ENCODE data around the gene BCCIP.

BCCIP gene

GRCh38 chr10:125797994-125798662, 25.2 kb upstream of the BCCIP start:
- DNase-seq (ENCODE audit: low read depth in 2 of 2): no peak

GRCh38 chr10:125799451-125800182, 23.7 kb upstream of the BCCIP start:
- no peak for DNase-seq (ENCODE audit: low read depth in 2 of 2)

DNA sequence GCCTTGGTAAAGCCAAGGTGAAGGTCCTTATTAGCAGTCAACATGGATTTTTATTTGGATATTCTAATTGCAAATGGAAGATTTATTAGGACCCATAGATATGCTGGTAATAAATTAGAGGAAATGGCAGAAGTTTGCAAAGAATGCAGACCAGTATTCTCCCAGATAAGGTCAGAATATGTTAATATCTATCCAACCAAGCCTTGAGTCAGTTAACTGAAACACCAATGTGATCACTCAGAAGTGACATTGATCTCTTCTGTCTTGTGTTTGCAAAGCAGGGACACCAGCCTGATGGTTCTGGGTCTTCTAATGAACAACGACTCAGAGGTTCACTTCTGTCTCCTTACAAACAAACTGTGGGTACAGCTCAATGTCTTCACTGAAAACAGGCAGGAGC, 21.8 kb upstream of the BCCIP start:
- no peak for DNase-seq (ENCODE audit: low read depth in 2 of 2)

DNA sequence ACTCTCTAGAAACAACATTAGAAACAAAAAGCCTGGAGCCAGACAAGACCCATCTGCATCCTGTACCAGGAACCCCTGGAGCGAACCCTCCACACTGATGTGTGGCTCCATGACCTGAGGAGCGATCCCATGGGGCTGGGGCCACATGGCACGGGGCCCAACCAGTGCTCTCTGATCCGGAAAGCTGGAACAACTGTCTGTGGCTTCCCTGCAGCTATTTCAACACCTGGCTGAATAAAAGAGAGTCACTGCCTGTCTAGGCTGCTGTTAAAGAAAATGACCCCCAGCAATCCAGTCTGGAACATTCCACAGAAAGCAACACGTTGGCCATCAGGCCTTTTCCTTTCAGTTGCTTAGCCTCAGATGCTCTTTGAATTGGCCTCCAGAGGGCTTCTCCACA, 21.2 kb upstream of the BCCIP start:
- no peak for DNase-seq (ENCODE audit: low read depth in 2 of 2)

GRCh38 chr10:125802739-125803138, 20.6 kb upstream of the BCCIP start:
- no peak for DNase-seq (ENCODE audit: low read depth in 2 of 2)

DNA sequence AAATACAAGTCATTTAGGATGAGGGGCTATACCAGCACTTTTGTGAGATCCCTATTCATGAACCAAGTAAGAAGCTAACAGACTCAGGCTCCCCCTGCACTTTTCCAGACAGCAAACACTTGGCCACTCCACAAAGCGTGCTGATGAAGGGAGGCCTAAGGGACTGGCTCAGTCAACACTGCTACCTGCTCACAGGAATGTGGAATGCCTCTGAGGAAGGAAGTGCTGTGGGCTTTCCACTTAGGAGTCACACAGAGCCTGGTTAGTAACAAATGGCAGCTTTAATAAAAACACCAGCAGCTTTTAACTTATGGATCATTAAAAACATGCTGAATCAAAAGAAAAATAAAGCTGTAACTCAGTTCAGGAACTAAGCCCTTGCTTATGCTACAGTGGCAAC, 15.3 kb upstream of the BCCIP start:
- no peak for DNase-seq (ENCODE audit: low read depth in 2 of 2)

DNA sequence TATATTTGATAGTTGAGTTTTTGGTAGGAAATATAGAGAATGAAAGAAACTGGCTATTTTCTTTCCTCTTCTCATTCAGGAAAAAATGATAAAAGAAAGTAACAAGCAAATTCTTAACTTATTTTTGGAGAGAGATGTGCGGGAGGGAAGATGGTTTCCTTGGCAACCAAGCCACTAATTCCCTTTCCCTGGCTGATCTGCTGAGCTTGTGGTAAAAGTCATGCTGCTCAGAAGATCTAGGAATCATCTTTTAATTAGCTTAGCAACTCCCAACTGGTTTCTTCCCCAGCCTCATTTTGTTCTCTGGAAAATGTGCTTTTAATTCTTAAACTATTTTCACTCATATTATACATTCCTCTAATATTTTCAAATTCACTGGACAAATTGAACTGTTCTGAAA, 12.1 kb upstream of the BCCIP start:
- no peak for DNase-seq (ENCODE audit: low read depth in 2 of 2)

GRCh38 chr10:125812128-125812750, 11.1 kb upstream of the BCCIP start:
- DNase-seq (ENCODE audit: low read depth in 2 of 2): no peak

GRCh38 chr10:125815764-125816163, 7.6 kb upstream of the BCCIP start:
- DNase-seq (ENCODE audit: low read depth in 2 of 2): no peak

- no peak for DNase-seq (ENCODE audit: low read depth in 2 of 2)
Measured at GRCh38 chr10:125816548-125816947, 6.8 kb upstream of the BCCIP start.

DNA sequence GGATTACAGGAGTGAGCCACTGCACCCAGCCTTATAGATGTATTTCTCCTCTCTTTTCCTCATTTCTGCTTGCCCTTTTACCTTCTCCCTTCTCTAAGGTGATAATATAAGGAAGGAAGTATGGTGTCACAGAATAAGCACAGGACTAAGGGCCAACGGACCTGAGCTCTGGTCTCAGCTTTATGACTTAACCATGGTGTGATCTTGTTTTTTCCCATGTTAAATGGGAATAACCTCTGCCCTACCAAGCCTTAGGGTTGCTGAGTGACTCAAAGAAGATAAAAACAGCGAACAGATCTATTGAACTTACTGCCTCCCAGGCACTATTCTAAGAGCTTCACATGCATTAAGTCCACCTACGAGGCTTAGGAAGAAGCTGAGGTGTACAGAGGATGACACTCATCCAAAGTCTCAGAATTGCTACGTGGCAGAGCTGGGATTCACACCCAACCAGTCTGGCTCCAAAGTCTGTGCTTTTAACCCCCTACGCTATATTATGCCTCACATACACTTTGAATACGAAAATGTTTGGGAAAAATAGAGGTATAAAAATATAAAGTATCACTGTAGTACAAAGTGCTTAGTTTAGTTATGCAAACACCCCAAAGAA, 5.9 kb upstream of the BCCIP start:
- DNase-seq (ENCODE audit: low read depth in 2 of 2): no peak

GRCh38 chr10:125820701-125821100, 2.6 kb upstream of the BCCIP start:
- DNase-seq (ENCODE audit: low read depth in 2 of 2): no peak

DNA sequence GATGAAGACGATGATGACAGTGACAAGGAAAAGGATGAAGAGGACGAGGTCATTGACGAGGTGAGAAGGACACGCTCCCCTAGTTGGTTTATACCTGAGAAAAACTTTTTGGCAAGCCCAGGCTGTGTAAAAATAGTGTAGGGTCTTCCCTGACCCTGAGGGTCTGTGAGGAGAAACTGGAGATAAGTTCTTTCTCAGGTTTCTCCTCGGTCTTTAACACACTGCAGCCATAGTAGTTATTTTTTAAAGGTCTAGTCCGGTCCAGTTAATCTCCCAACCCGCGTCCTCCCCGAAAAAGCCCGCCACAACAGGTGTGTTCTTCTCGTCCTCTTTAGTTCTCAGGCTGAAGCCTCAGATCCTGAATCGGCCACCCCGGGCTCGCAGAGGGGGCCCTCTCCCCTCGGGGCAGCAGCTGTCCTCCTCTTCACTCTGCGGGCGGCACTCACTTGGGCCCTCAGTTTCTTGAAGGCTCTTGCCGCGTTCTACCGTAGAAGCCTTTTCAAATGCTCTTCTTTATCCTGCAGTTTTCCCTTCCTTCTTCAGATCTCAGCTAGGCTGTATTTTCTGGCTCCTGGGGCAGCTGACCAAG, 411 bp downstream of the BCCIP start:
- DNase-seq (ENCODE audit: low read depth in 2 of 2): no peak

DNA sequence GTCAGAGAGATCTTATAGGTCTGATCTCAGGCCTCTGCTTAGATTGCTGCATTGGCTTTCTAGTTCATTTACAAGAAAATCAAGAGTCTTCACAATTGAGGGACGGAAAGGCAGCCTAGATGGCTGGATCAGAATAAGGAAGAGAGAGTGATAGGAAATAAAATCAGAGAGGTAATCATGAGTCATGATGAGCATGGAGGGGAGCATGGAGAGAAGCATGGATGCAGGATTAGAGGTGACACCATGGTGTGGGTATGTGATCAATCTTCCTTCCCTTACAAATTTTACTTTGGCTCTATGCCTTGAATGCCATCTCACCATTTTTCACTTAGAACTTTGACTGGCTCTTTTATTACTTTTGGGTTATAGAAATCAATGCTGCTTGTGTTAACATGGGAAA, 1.4 kb downstream of the BCCIP start:
- DNase-seq (ENCODE audit: low read depth in 2 of 2): no peak

GRCh38 chr10:125827133-125827532, 3.8 kb downstream of the BCCIP start:
- no peak for DNase-seq (ENCODE audit: low read depth in 2 of 2)

GRCh38 chr10:125828311-125828710, 5.0 kb downstream of the BCCIP start:
- DNase-seq (ENCODE audit: low read depth in 2 of 2): no peak

DNA sequence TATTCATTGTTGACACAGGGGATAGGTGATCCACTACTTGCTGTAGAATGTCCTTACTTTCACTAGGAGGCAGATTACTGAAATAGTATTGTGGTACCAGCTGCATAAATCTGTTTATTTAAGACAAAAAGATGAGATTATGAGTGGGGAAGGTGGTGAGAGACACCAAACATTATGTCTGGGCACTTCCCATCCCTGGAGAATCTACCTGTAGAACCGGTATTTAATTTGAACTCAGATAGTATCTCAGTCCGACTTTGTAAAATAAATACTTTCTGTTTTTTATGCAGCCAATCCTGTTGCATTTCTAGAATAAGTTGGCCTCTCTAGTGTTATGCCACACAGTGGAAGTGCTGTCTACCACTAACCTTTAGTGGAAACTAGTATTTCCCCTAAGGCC, 13.4 kb downstream of the BCCIP start:
- no peak for DNase-seq (ENCODE audit: low read depth in 2 of 2)

GRCh38 chr10:125838802-125839575, 15.6 kb downstream of the BCCIP start:
- DNase-seq (ENCODE audit: low read depth in 2 of 2): no peak

DNA sequence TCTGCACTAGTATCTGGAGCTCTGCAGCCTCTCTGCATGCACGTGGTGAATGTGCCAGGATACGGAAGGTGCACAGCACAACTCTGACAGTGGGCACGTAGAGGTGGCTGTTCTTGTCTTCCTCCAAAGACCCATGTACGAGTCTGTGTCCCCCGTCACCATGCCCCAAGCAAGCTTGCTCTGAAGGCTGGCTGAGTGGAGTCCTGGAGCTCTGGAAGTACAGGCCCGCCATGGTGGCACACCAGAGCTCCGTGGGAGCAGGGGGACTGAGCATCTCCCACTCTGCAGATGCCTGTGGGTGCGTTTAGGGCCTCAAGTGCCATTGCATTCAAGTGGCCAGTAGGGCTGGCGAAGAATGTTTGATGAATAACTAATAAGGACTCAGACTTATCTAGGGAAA, 17.1 kb downstream of the BCCIP start:
- no peak for DNase-seq (ENCODE audit: low read depth in 2 of 2)

DNA sequence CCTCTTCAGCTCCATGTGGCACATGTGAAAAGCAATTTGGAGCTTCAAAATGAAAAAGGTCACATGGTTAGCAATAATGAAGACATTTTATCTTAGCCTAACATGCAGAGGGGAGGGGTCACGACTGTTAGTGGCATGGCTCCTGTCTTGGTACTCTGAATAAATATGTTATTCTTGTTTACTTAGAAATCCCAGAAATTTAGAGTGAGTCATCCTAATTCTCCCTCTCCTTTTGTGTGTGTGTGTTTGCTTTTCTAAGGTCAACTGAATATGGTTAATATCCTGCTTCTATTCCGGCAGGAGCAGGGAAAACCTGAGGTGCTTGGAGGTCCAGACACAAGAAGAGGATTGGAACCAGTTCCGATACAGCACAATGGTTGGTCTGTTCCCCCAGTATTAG, 17.6 kb downstream of the BCCIP start:
- DNase-seq (ENCODE audit: low read depth in 2 of 2): no peak

DNA sequence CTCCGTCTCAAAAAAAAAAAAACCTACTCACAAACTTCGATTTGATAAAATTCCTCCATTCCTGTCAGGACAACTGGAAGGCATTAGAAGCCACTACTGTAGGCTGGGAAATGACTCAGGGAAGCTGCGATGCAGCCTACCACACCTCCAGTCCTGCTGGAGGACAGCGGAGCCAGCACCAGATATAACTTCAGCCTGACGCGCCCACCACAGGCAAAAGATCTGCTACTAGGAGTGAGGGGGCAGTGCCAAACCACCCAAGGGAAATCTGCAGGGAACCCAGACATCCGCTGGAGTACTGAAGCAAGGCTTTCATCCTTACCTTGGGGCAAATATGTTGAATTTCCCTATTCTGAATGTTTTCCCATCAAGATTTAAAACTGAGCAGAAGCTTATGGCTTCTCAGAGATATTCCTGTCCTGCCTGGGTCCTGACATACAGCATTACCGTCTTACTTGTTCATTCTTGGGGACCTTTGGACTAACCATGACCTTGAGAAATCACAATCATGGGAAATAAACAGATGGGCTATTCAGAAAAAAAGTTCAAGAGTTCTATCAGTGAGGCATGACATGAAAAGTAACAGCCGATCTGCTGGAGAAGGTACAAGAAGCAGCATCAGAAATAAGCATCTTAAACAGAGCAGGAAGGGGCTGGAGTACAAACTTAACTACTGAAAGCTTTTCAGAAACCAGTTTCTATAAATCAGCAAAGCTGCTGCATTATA, 20.4 kb downstream of the BCCIP start:
- no peak for DNase-seq (ENCODE audit: low read depth in 2 of 2)
